Measurements from ENCODE around the gene RPTOR.

Gene RPTOR

GRCh38 chr17:80952291-80952690, 407.7 kb downstream of the RPTOR start:
- intact Hi-C loops (cut with DNase I) = no loop called here
- DNase-seq = peak in 2 of 10 donors; percentile 31 to 57

- peak in 3 of 10 donors; percentile 42 to 74 (median 54) for DNase-seq
- intact Hi-C loops (cut with DNase I) = no loop called here
These were observed 409.1 kb downstream of the RPTOR start for GRCh38 chr17:80953471-80954315.

GRCh38 chr17:80955078-80955477, 410.4 kb downstream of the RPTOR start:
- intact Hi-C loops (cut with DNase I) = no loop called here
- DNase-seq = peak in 2 of 10 donors; percentile 7 to 29

- intact Hi-C loops (cut with DNase I) = no loop called here
- peak in 2 of 10 donors; percentile 22 to 62 for DNase-seq
These were observed 411.1 kb downstream of the RPTOR start for GRCh38 chr17:80955671-80956280.

- intact Hi-C loops (cut with DNase I) = no loop called here
- peak in 2 of 10 donors; percentile 49 to 53 for DNase-seq
These were observed 411.9 kb downstream of the RPTOR start for GRCh38 chr17:80956321-80957190.

- peak in 3 of 10 donors; percentile 54 to 82 (median 79) for DNase-seq
- intact Hi-C loops (cut with DNase I) = no loop called here
These were observed 412.9 kb downstream of the RPTOR start for GRCh38 chr17:80957461-80957941.

GRCh38 chr17:80959330-80960036, 414.8 kb downstream of the RPTOR start:
- intact Hi-C loops (cut with DNase I) = no loop called here
- DNase-seq = peak in 7 of 10 donors; percentile 27 to 90 (median 63)

GRCh38 chr17:80960037-80960796, 415.6 kb downstream of the RPTOR start:
- intact Hi-C loops (cut with DNase I) = no loop called here
- peak in 3 of 10 donors; percentile 61 to 63 (median 62) for DNase-seq

GRCh38 chr17:80960797-80961452, 416.3 kb downstream of the RPTOR start:
- intact Hi-C loops (cut with DNase I) = no loop called here
- peak in 2 of 10 donors; percentile 66 to 82 for DNase-seq

- intact Hi-C loops (cut with DNase I) = no loop called here
- peak in 1 of 10 donors; percentile 77 for DNase-seq
These were observed 417.1 kb downstream of the RPTOR start for GRCh38 chr17:80961541-80962330.

- intact Hi-C loops (cut with DNase I) = no loop called here
- DNase-seq = peak in 1 of 10 donors; percentile 70
These were observed 418.0 kb downstream of the RPTOR start for GRCh38 chr17:80962356-80963329.

- peak in 1 of 10 donors; percentile 64 for DNase-seq
- intact Hi-C loops (cut with DNase I) = no loop called here
These were observed 419.3 kb downstream of the RPTOR start for GRCh38 chr17:80963812-80964543.

GRCh38 chr17:80964544-80964856, 419.9 kb downstream of the RPTOR start:
- intact Hi-C loops (cut with DNase I) = no loop called here
- peak in 1 of 10 donors; percentile 26 for DNase-seq

- intact Hi-C loops (cut with DNase I) = no loop called here
- DNase-seq = peak in 1 of 10 donors; percentile 81
These were observed 420.4 kb downstream of the RPTOR start for GRCh38 chr17:80964859-80965580.

GRCh38 chr17:80965606-80966005, 421.0 kb downstream of the RPTOR start:
- intact Hi-C loops (cut with DNase I) = no loop called here
- peak in 2 of 10 donors; percentile 74 to 86 for DNase-seq

All from posterior cingulate gyrus (tissue), 11 donors.